Middle frontal gyrus (tissue), 1 donor: ENCODE results near the gene HVCN1.
"Not testable (repeated sequence)": the region's sequence is repeated elsewhere in the genome, so short reads cannot be mapped to it uniquely, and the experiment has no call there.

Experiments used
- DNase-seq: peaks from one replicate; pipeline ENCODE4 v3.0.0-alpha.2; 2015; ENCODE audit warnings: low spot score; ENCODE audit errors: extremely low spot score

HVCN1 gene

GRCh38 chr12:110619534-110619953, 69.4 kb downstream of the HVCN1 start:
- DNase-seq: no peak

GRCh38 chr12:110616471-110617115, 72.3 kb downstream of the HVCN1 start:
- no peak for DNase-seq

DNA sequence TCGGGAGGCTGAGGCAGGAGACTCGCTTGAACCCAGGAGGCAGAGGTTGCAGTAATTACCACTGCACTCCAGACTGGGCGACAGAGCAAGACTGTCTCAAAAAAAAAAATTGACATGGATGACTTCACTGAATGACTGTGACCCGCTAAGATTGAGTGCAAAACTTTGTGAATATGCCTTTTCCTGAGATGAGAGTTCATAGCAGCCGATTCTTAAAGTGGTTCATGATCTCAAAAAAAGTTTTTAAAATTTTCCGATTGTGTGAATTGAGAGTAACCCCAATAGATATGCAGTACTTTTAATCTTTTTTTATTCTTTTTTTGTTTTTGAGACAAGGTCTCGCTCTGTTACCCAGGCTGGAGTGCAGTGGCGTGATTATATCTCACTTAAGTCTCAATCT, 73.7 kb downstream of the HVCN1 start:
- no peak for DNase-seq

GRCh38 chr12:110613771-110614684, 74.9 kb downstream of the HVCN1 start, which contains the start of gene TCTN1:
TCTN1 (plus strand) TSS chr12:110614129; CDS start chr12:110614183, 54 bp downstream.
- peak; percentile 93 for DNase-seq

- no peak for DNase-seq
Measured at GRCh38 chr12:110613071-110613770, 75.7 kb downstream of the HVCN1 start.

DNA sequence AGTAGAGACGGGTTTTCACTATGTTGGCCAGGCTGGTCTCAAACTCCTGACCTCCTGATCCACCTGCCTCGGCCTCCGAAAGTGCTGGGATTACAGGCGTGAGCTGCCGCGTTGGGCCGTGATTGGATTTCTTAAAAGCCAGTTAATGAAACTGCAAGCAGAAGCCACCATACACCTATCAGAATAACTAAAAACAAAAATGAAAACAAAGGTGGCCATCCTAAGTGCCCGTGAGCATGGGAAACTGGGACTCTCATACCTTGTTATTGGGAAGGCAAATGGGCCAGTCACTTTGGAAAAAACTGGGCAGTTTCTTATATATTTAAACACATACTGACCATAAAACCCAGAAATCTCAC, 82.7 kb downstream of the HVCN1 start:
- no peak for DNase-seq

GRCh38 chr12:110602085-110602814, 86.7 kb downstream of the HVCN1 start:
- DNase-seq: not testable (repeated sequence)

DNA sequence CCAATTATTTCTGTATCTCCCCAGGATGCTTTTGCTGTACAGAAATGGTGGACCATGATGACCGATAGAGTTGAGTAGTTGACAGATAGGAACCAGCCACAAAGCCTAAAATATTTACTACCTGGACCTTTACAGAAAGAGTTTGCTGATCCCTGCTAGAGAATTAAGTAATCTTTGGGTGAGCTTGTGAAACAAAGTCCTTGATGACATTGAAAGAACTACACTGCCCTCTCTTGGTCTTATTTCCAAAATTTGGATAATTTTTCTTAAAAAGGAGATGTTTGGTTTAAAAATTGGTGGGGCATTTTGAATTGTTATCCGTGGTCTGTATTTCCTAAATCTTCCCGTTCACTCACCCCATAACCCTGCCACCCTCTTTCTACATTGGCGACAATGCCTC, 88.7 kb downstream of the HVCN1 start:
- DNase-seq: no peak

DNA sequence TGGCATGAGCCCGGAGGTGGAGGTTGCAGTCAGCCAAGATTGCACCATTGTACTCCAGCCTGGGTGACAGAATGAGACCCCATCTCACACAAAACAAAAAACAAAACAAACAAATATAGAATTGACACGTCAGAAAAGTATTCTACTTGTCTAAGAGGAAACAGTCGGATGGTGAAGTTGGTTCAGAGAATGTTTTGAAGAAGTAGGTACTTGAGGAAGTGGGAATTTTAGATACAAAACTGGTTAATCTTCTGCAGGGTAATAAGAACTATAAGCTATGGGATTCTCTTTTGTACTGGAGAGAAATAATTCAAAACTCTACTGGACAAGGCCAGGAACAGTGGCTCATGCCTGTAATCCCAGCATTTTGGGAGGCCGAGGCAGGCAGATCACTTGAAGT, 89.6 kb downstream of the HVCN1 start:
- no peak for DNase-seq
